ENCODE results near the gene MAGI1. TPM values are rescaled to one million over a fixed set of nuclear protein-coding genes. Genes with fewer than 3 reads are reported as not detected.

MAGI1 gene
- total RNA-seq, 1 donor from 2014 or later: 47.1 TPM

GRCh38 chr3:65742914-65743313 is 295.8 kb downstream of the MAGI1 start:
- Histone ChIP-seq H3K27me3 (no peaks in the 10 kb centered on the region), H3K27ac (no peak overlapping the region), H3K36me3 (no peaks in the 10 kb centered on the region), H3K4me1 (no peaks in the 10 kb centered on the region), H3K4me3 (no peak overlapping the region), H3K9me3 (no peaks in the 10 kb centered on the region)
- TF ChIP-seq POLR2A (IDR thresholded peaks at IDR 0.05) (no peak), CTCF (IDR thresholded peaks at IDR 0.05) (no peak), POLR2AphosphoS5 (IDR thresholded peaks at IDR 0.05; ENCODE audit: insufficient read depth in 1 of 2, low read depth in 1 of 2) (no peak)
- intact Hi-C loops (cut with DNase I): no loop called here
- DNase-seq (ENCODE audit: extremely low spot score in 2 of 2): no peak

- Histone ChIP-seq H3K9me3 (no peaks in the 10 kb centered on the region), H3K27ac (no peak overlapping the region), H3K4me3 (no peak overlapping the region), H3K27me3 (no peaks in the 10 kb centered on the region), H3K36me3 (no peaks in the 10 kb centered on the region), H3K4me1 (no peaks in the 10 kb centered on the region)
- DNase-seq (ENCODE audit: extremely low spot score in 2 of 2): no peak
- intact Hi-C loops (cut with DNase I): no loop called here
- TF ChIP-seq POLR2A (IDR thresholded peaks at IDR 0.05): no peak
- no peak for TF ChIP-seq POLR2AphosphoS5 (IDR thresholded peaks at IDR 0.05; ENCODE audit: insufficient read depth in 1 of 2, low read depth in 1 of 2)
- no peak for TF ChIP-seq CTCF (IDR thresholded peaks at IDR 0.05)
These were observed 297.2 kb downstream of the MAGI1 start for GRCh38 chr3:65741540-65741939.

GRCh38 chr3:65739901-65740541 is 298.7 kb downstream of the MAGI1 start:
- TF ChIP-seq CTCF (IDR thresholded peaks at IDR 0.05) (no peak), POLR2AphosphoS5 (IDR thresholded peaks at IDR 0.05; ENCODE audit: insufficient read depth in 1 of 2, low read depth in 1 of 2) (no peak), POLR2A (IDR thresholded peaks at IDR 0.05) (no peak)
- H3K36me3 ChIP-seq: no peaks in the 10 kb centered on the region
- H3K9me3 ChIP-seq: no peaks in the 10 kb centered on the region
- intact Hi-C loops (cut with DNase I): loop anchor here (10.0 kb wide), 1 partner anchor 1215 kb away; no protein-coding TSS in a partner anchor
- DNase-seq (ENCODE audit: extremely low spot score in 2 of 2): no peak
- H3K4me3 ChIP-seq: no peak overlapping the region
- no peaks in the 10 kb centered on the region for H3K27me3 ChIP-seq
- no peak overlapping the region for H3K27ac ChIP-seq
- H3K4me1 ChIP-seq: no peaks in the 10 kb centered on the region

GRCh38 chr3:65734792-65735191 is 303.9 kb downstream of the MAGI1 start:
- Histone ChIP-seq H3K36me3 (no peaks in the 10 kb centered on the region), H3K27ac (no peak overlapping the region), H3K4me3 (no peak overlapping the region), H3K4me1 (peaks cover 4% of the 10 kb centered on the region), H3K9me3 (no peaks in the 10 kb centered on the region), H3K27me3 (no peaks in the 10 kb centered on the region)
- TF ChIP-seq POLR2AphosphoS5 (IDR thresholded peaks at IDR 0.05; ENCODE audit: insufficient read depth in 1 of 2, low read depth in 1 of 2) (no peak), CTCF (IDR thresholded peaks at IDR 0.05) (no peak), POLR2A (IDR thresholded peaks at IDR 0.05) (no peak)
- intact Hi-C loops (cut with DNase I): loop anchor here (10.0 kb wide), 1 partner anchor 1210 kb away; no protein-coding TSS in a partner anchor
- DNase-seq (ENCODE audit: extremely low spot score in 2 of 2): no peak

GRCh38 chr3:65734382-65734781 is 304.3 kb downstream of the MAGI1 start:
- H3K4me1 ChIP-seq: peaks cover 8% of the 10 kb centered on the region
- intact Hi-C loops (cut with DNase I): loop anchor here (10.0 kb wide), 1 partner anchor 1210 kb away; no protein-coding TSS in a partner anchor
- H3K4me3 ChIP-seq: no peak overlapping the region
- H3K27me3 ChIP-seq: no peaks in the 10 kb centered on the region
- no peak for DNase-seq (ENCODE audit: extremely low spot score in 2 of 2)
- H3K27ac ChIP-seq: no peak overlapping the region
- TF ChIP-seq POLR2AphosphoS5 (IDR thresholded peaks at IDR 0.05; ENCODE audit: insufficient read depth in 1 of 2, low read depth in 1 of 2): no peak
- TF ChIP-seq CTCF (IDR thresholded peaks at IDR 0.05): no peak
- no peak for TF ChIP-seq POLR2A (IDR thresholded peaks at IDR 0.05)
- no peaks in the 10 kb centered on the region for H3K36me3 ChIP-seq
- no peaks in the 10 kb centered on the region for H3K9me3 ChIP-seq

Measured in vagina (tissue), 2 donors.